ENCODE data around the gene CHCHD5. TPM values are rescaled to one million over a fixed set of nuclear protein-coding genes. Genes with fewer than 3 reads are reported as not detected.

CHCHD5 gene
- total RNA-seq, 1 experiment from 2014 or later = 32.3 TPM

DNA sequence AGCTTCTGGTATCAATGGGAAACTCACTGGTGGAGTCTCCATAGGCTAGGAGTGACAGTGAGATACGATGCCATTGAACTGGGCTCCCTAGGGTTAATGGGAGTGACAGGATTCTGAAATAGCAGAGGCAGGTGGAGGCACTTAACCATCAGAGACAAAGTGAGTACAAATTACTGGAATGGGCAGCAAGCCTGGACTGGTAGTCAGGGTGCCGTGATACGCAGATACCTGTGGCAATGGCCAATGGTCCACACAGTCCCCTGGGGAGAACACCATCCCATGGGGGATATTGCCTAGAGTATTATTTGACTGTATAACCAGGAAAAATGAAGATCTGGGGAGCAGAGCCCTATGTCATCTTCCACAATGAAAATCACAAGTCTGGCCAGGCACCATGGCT is 17.3 kb downstream of the CHCHD5 start:
- Histone ChIP-seq H4K20me1 (ENCODE audit: control insufficient read depth, insufficient read depth, insufficient read length) (no peaks in the 10 kb centered on the region), H2BK12ac (ENCODE audit: insufficient read length, low read depth, low read length) (no peak overlapping the region), H3K27ac (ENCODE audit: insufficient read length, low read depth, low read length) (no peak overlapping the region), H2BK120ac (ENCODE audit: low read depth, low read length, poor library complexity, severe bottlenecking) (no peak overlapping the region), H3K23ac (ENCODE audit: insufficient read length, low read depth, low read length) (no peak overlapping the region), H3K9me3 (ENCODE audit: control insufficient read depth, low read depth, low read length) (no peaks in the 10 kb centered on the region), H3T11ph (ENCODE audit: low read length) (no peak overlapping the region), H4K8ac (replicated peaks; ENCODE audit: insufficient read length, low read depth, low read length) (no peak overlapping the region), H3K27me3 (ENCODE audit: insufficient read depth, low read length) (no peaks in the 10 kb centered on the region), H3K4ac (ENCODE audit: low read depth, low read length) (no peak overlapping the region), H2AK5ac (ENCODE audit: insufficient read length, low read length) (no peak overlapping the region), H2BK5ac (ENCODE audit: insufficient read length, low read length) (no peak overlapping the region), H4K5ac (ENCODE audit: insufficient read length, low read depth, low read length) (no peak overlapping the region), H3K18ac (ENCODE audit: insufficient read length, low read depth, low read length) (no peak overlapping the region), H3K4me2 (ENCODE audit: insufficient read depth, insufficient read length, low read length) (no peak overlapping the region), H3K79me2 (ENCODE audit: insufficient read depth, low read length) (no peaks in the 10 kb centered on the region), H3K14ac (ENCODE audit: insufficient read depth, low read length) (no peak overlapping the region), H2BK20ac (ENCODE audit: low read depth, low read length, poor library complexity, severe bottlenecking) (no peak overlapping the region), H3K9ac (ENCODE audit: extremely low read depth, insufficient read length, low read length) (no peak overlapping the region), H3K4me1 (ENCODE audit: insufficient read depth, low read length) (no peaks in the 10 kb centered on the region), H4K91ac (ENCODE audit: insufficient read length, low read depth, low read length) (no peak overlapping the region), H2BK15ac (ENCODE audit: low read depth, low read length) (no peak overlapping the region), H3K56ac (ENCODE audit: insufficient read length, low read depth, low read length) (no peak overlapping the region), H3K79me1 (ENCODE audit: insufficient read depth, low read depth, low read length, poor library complexity, severe bottlenecking) (no peaks in the 10 kb centered on the region), H3K23me2 (ENCODE audit: insufficient read length, low read depth, low read length, poor library complexity, severe bottlenecking) (no peaks in the 10 kb centered on the region), H2AFZ (ENCODE audit: low read length) (no peak overlapping the region)
- no CpG with 5 or more reads among the region's 3 CpGs for WGBS (ENCODE audit: extremely low coverage, insufficient read length, low lambda C conversion rate)
- H3K36me3 Mint-ChIP-seq (ENCODE audit: insufficient read depth in 1 of 3, low read depth in 3 of 3) = no peaks in the 10 kb centered on the region
- no peak overlapping the region for H3K4me3 Mint-ChIP-seq
- no peak for TF ChIP-seq CTCF (conservative IDR thresholded peaks at IDR 0.05)
- H3K27me3 Mint-ChIP-seq (ENCODE audit: low read depth) = no peaks in the 10 kb centered on the region; the same call in 1 of the 2 replicates
- peaks cover 4 to 5% of the 10 kb centered on the region in 2 experiments for H3K4me1 Mint-ChIP-seq
- DNase-seq = no peak
- peaks cover 0 to 3% of the 10 kb centered on the region in 2 experiments; a peak in 1 of 5 replicates for H3K9me3 Mint-ChIP-seq
- H3K27ac Mint-ChIP-seq = no peak overlapping the region; a peak in 1 of 7 replicates
